Motor neuron (in vitro differentiated cells): ENCODE data around the gene IFNA8. TPM values are rescaled to one million over a fixed set of nuclear protein-coding genes. Genes with fewer than 3 reads are reported as not detected.
"Not testable (repeated sequence)": the region's sequence is repeated elsewhere in the genome, so short reads cannot be mapped to it uniquely, and the experiment has no call there.

Experiments
- ATAC-seq, 8 experiments: fragments of 200-7000 bp; cut with Tn5 transposase; replicated peaks in 6 of 8; 2 replicates each; pipeline ENCODE4 v1.8.0; 2021; ENCODE audit warnings: mild to moderate bottlenecking in 8 of 8, moderate library complexity in 8 of 8
- H3K27ac ChIP-seq, 2 donors: fragments of 250-450 bp; sonication (Bioruptor Pico); 2 replicates each; pipeline ENCODE4 v1.9.0; 2021; ENCODE audit warnings: antibody characterized with exemption in 2 of 2, mild to moderate bottlenecking in 2 of 2, moderate library complexity in 1 of 2
- H3K4me1 ChIP-seq, 2 donors: fragments of 250-450 bp; sonication (Bioruptor Pico); replicated peaks in 1 of 2; 2 replicates each; pipeline ENCODE4 v1.6.1; 2021; ENCODE audit warnings: antibody characterized with exemption in 2 of 2, mild to moderate bottlenecking in 2 of 2, moderate library complexity in 1 of 2
- H3K4me3 ChIP-seq, 5 donors: fragments of 250-450 bp; sonication (Bioruptor Pico); 2 replicates each; pipeline ENCODE4 v1.9.0; 2021; ENCODE audit warnings: antibody characterized with exemption in 5 of 5, mild to moderate bottlenecking in 5 of 5, moderate library complexity in 4 of 5
- WGBS, 10 experiments: fragments of 450-650 bp; shearing (Covaris generic); methylation state at CpG; one replicate each; pipeline ENCODE4 v1.0.0; 2022; 5-methylcytosine and 5-hydroxymethylcytosine counted together
- in situ Hi-C, 9 experiments: fragments of 400-800 bp; cut with MboI; loops; one replicate each; pipeline ENCODE4 v1.15.0; 2021; ENCODE audit warnings: low sequenced_read_pairs in 9 of 9, low pct_unique_long_range_greater_than_20kb in 2 of 9; ENCODE audit not compliant: unreplicated experiment in 9 of 9
- total RNA-seq, 8 experiments: library from RNA; unstranded; fragments of 300-600 nt; gene quantifications; 2 replicates each; pipeline versions ENCODE4 v1.2.3 to v1.2.4, GENCODE V29; 2022

The IFNA8 gene
- total RNA-seq, 8 experiments from 2014 or later: not detected

GRCh38 chr9:21435015-21435383 lies 26.1 kb downstream of the IFNA8 start:
- 45 to 100% (median 79%) methylated on average over 1 to 7 of the region's 7 CpGs; no CpG with 5 or more reads in 3 of the 10 experiments for WGBS, 10 experiments
- ATAC-seq: peak in 2 of 8 experiments; percentile 23 to 38
- in situ Hi-C loops, H3K4me3 ChIP-seq, H3K4me1 ChIP-seq, H3K27ac ChIP-seq: not testable (repeated sequence)

- Histone ChIP-seq H3K4me1 (no peaks in the 10 kb centered on the region), H3K4me3 (no peak within 1 kb of the TSS), H3K27ac (no peak within 1 kb of the TSS)
- WGBS, 10 experiments: 40 to 100% (median 85%) methylated on average over 1 to 2 of the region's 4 CpGs
- no peak for ATAC-seq
- in situ Hi-C loops: no loop called here
Observed at GRCh38 chr9:21440139-21440538, 31.2 kb downstream of the IFNA8 start, which contains the start of gene IFNA1. Gene IFNA1, plus strand, starts transcription at chr9:21440439. Its CDS starts 69 bp downstream, at chr9:21440508.

DNA sequence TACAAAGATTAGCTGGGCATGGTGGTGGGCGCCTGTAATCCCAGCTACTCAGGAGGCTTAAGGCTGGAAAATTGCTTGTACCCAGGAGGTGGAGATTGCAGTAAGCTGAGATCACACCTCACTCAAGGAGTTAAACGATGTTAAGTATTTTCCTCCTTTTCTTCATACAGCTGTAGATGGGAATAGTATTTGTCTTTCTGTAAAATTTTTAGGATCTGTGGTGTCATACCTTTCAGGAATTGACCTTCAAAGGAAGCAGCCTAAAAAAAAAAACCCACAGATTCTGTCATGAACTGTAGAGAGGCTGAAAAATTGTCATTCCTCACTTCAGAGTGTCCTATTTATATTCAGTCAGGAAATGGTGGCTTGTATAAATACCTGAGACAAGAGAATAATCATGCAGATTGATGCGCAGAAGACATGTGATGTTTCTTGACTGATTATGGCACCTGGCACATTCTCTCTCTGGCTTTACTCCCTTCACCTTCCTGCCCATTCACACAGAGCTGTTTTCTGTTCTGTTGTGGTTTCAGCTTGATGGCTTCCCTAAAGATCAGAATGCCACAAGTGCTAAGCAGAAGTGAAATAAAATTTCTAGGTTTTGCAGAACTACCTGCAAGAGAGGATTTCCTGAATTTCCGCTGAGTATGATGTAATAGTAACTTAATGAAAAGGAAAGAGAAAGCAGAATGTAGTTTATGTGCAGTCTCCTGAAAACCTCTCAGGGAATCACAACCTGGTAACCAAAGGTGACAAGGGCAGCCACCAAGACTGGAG lies 35.1 kb downstream of the IFNA8 start:
- H3K4me3 ChIP-seq: no peak overlapping the region
- in situ Hi-C loops: no loop called here
- 85 to 100% (median 100%) methylated on average over 1 to 4 of the region's 4 CpGs; no CpG with 5 or more reads in 2 of the 10 experiments for WGBS, 10 experiments
- ATAC-seq: no peak
- no peaks in the 10 kb centered on the region for H3K4me1 ChIP-seq
- no peak overlapping the region for H3K27ac ChIP-seq

- peak in 2 of 8 experiments; percentile 76 to 82 for ATAC-seq
- in situ Hi-C loops: not testable (repeated sequence)
- WGBS, 10 experiments: 56 to 100% (median 82%) methylated on average over 1 to 3 of the region's 5 CpGs; no CpG with 5 or more reads in 7 of the 10 experiments
Observed at GRCh38 chr9:21449312-21449711, 40.4 kb downstream of the IFNA8 start.

GRCh38 chr9:21450733-21451394 lies 41.9 kb downstream of the IFNA8 start:
- Histone ChIP-seq H3K4me1 (no peaks in the 10 kb centered on the region), H3K4me3 (no peak overlapping the region), H3K27ac (no peak overlapping the region)
- in situ Hi-C loops: loop anchor here in 4 of 9 experiments (10.0 to 25.0 kb wide), 2 partner anchors 126 to 336 kb away; no protein-coding TSS in a partner anchor
- ATAC-seq: no peak
- WGBS, 10 experiments: 20 to 100% (median 88%) methylated on average over 1 to 4 of the region's 4 CpGs; no CpG with 5 or more reads in 2 of the 10 experiments

More at GRCh38 chr9:21449312-21449711, 40.4 kb downstream of the IFNA8 start:
- not testable (repeated sequence) for H3K4me3 ChIP-seq, H3K4me1 ChIP-seq, H3K27ac ChIP-seq

DNA sequence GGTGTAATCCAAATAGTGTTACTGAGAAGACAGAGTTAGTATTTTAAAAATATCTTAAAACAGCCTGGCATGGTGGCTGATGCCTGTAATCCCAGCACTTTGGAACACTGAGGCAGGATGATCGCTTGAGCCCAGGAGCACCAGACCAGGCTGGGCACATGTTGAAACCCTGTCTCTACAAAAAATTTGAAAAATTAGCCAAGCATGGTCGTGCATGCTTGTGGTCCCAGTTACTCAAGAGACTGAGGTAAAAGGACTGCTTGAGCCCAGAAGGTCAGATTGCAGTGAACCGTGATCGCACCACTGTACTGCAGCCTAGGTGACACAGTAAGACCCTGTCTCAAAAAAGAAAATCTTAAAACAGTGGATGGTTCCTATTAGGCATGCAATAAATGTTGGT lies 43.8 kb downstream of the IFNA8 start:
- ATAC-seq: no peak
- Histone ChIP-seq H3K4me3 (no peak overlapping the region), H3K4me1 (no peaks in the 10 kb centered on the region), H3K27ac (no peak overlapping the region)
- in situ Hi-C loops: loop anchor here in 4 of 9 experiments (10.0 to 25.0 kb wide), 2 partner anchors 128 to 335 kb away; no protein-coding TSS in a partner anchor
- WGBS, 10 experiments: 17 to 100% (median 75%) methylated on average over 1 to 4 of the region's 4 CpGs; no CpG with 5 or more reads in 1 of the 10 experiments

DNA sequence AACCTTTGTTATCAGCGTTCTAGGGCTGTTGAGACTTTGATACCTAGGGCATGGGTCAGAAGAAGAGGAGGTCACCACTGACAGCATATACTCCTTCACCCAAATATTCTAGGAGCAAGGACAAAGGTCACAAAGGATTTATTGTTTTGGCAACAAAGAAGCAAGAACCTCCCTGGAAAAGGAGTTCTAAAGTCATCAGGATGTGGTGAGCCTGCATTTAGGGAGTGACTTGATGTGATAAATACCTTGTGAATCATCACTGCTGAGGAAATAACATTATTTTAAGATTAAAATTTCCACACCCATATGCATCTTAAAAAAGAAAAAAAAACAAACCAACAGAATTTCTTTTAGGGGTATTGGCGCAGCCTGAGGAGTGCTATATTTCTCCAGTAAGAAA lies 45.2 kb downstream of the IFNA8 start:
- 18 to 89% (median 67%) methylated on average over 1 to 2 of the region's 2 CpGs; no CpG with 5 or more reads in 3 of the 10 experiments for WGBS, 10 experiments
- in situ Hi-C loops: loop anchor here in 4 of 9 experiments (10.0 to 25.0 kb wide), 2 partner anchors 129 to 333 kb away; no protein-coding TSS in a partner anchor
- Histone ChIP-seq H3K27ac (no peak overlapping the region), H3K4me1 (no peaks in the 10 kb centered on the region), H3K4me3 (no peak overlapping the region)
- peak in 2 of 8 experiments; percentile 73 to 74 for ATAC-seq

- peak in 4 of 8 experiments; percentile 50 to 96 (median 90) for ATAC-seq
- no peaks in the 10 kb centered on the region for H3K4me1 ChIP-seq
- no peak overlapping the region for H3K27ac ChIP-seq
- in situ Hi-C loops: loop anchor here in 4 of 9 experiments (10.0 to 25.0 kb wide), 2 partner anchors 131 to 332 kb away; no protein-coding TSS in a partner anchor
- H3K4me3 ChIP-seq: no peak overlapping the region
Observed at GRCh38 chr9:21455320-21455719, 46.4 kb downstream of the IFNA8 start.

Other genes with a start within 250 kb of the IFNA8 start
- gene IFNA21, start 242.5 kb upstream of the IFNA8 start, total RNA-seq: under 1 TPM in 2 of 8 experiments, not detected in 6; 0.25 to 0.45 TPM
- under 1 TPM in 1 of 8 experiments, not detected in 7; 0.71 TPM for gene IFNA4, start 221.5 kb upstream of the IFNA8 start, total RNA-seq
- gene IFNA7, start 206.9 kb upstream of the IFNA8 start, total RNA-seq: under 1 TPM in 2 of 8 experiments, not detected in 6; 0.32 to 0.52 TPM
- gene IFNA10, start 202.0 kb upstream of the IFNA8 start, total RNA-seq: under 1 TPM in 2 of 8 experiments, not detected in 6; 0.23 to 0.57 TPM
- under 1 TPM in 2 of 8 experiments, not detected in 6; 0.21 to 0.36 TPM for gene IFNA16, start 191.8 kb upstream of the IFNA8 start, total RNA-seq
- under 1 TPM in 2 of 8 experiments, not detected in 6; 0.23 to 0.38 TPM for gene IFNA17, start 180.9 kb upstream of the IFNA8 start, total RNA-seq
- gene IFNA14, start 169.1 kb upstream of the IFNA8 start, total RNA-seq: under 1 TPM in 1 of 8 experiments, not detected in 7; 0.28 TPM
- not detected for gene IFNA5, start 103.8 kb upstream of the IFNA8 start, total RNA-seq
- 10 to 100 TPM; 25.6 to 44.6 (median 36.9) TPM for gene KLHL9, start 73.7 kb upstream of the IFNA8 start, total RNA-seq
- under 1 TPM in 1 of 8 experiments, not detected in 7; 0.43 TPM for gene IFNA6, start 58.2 kb upstream of the IFNA8 start, total RNA-seq
- gene IFNA13, start 41.1 kb upstream of the IFNA8 start, total RNA-seq: under 1 TPM in 2 of 8 experiments, not detected in 6; 0.23 to 0.24 TPM
- gene IFNA2, start 23.7 kb upstream of the IFNA8 start, total RNA-seq: under 1 TPM in 1 of 8 experiments, not detected in 7; 0.33 TPM
- gene IFNA1, start 31.3 kb downstream of the IFNA8 start, total RNA-seq: under 1 TPM in 1 of 8 experiments, not detected in 7; 0.67 TPM
- 1 to 10 TPM in 1 of 8 experiments, not detected in 7; 1.2 TPM for gene IFNE, start 73.2 kb downstream of the IFNA8 start, total RNA-seq